CMK (cell line): ENCODE measurements around the gene LBR.

Source experiments
- DNase-seq: peaks from one replicate; pipeline ENCODE4 v3.0.0-alpha.2; 2010; ENCODE audit warnings: low read depth

LBR gene

GRCh38 chr1:225464851-225465792 is 37.3 kb upstream of the LBR start:
- DNase-seq = no peak

- DNase-seq = no peak
These were observed 35.1 kb upstream of the LBR start for GRCh38 chr1:225462714-225463574.

GRCh38 chr1:225462429-225462713 is 34.5 kb upstream of the LBR start:
- DNase-seq = no peak

GRCh38 chr1:225461533-225462428 is 33.9 kb upstream of the LBR start:
- DNase-seq = no peak

- DNase-seq = no peak
These were observed 33.1 kb upstream of the LBR start for GRCh38 chr1:225460737-225461532.

- no peak for DNase-seq
These were observed 32.3 kb upstream of the LBR start for GRCh38 chr1:225460021-225460736.

GRCh38 chr1:225458222-225458631 is 30.4 kb upstream of the LBR start:
- DNase-seq = no peak

- no peak for DNase-seq
These were observed 26.9 kb upstream of the LBR start for GRCh38 chr1:225454733-225455132.

- no peak for DNase-seq
These were observed 26.2 kb upstream of the LBR start for GRCh38 chr1:225453797-225454648.

GRCh38 chr1:225451840-225452515 is 24.1 kb upstream of the LBR start:
- DNase-seq = no peak

GRCh38 chr1:225451340-225451739 is 23.5 kb upstream of the LBR start:
- DNase-seq = no peak

GRCh38 chr1:225450491-225451191 is 22.8 kb upstream of the LBR start:
- no peak for DNase-seq

- no peak for DNase-seq
These were observed 21.9 kb upstream of the LBR start for GRCh38 chr1:225449774-225450173.

- no peak for DNase-seq
These were observed 21.4 kb upstream of the LBR start for GRCh38 chr1:225449261-225449660.

- DNase-seq = no peak
These were observed 20.4 kb upstream of the LBR start for GRCh38 chr1:225448146-225448805.

GRCh38 chr1:225447650-225448089 is 19.8 kb upstream of the LBR start:
- no peak for DNase-seq

GRCh38 chr1:225446981-225447615 is 19.3 kb upstream of the LBR start:
- no peak for DNase-seq
